Measurements from ENCODE around the gene ADAMTS14.

DNA sequence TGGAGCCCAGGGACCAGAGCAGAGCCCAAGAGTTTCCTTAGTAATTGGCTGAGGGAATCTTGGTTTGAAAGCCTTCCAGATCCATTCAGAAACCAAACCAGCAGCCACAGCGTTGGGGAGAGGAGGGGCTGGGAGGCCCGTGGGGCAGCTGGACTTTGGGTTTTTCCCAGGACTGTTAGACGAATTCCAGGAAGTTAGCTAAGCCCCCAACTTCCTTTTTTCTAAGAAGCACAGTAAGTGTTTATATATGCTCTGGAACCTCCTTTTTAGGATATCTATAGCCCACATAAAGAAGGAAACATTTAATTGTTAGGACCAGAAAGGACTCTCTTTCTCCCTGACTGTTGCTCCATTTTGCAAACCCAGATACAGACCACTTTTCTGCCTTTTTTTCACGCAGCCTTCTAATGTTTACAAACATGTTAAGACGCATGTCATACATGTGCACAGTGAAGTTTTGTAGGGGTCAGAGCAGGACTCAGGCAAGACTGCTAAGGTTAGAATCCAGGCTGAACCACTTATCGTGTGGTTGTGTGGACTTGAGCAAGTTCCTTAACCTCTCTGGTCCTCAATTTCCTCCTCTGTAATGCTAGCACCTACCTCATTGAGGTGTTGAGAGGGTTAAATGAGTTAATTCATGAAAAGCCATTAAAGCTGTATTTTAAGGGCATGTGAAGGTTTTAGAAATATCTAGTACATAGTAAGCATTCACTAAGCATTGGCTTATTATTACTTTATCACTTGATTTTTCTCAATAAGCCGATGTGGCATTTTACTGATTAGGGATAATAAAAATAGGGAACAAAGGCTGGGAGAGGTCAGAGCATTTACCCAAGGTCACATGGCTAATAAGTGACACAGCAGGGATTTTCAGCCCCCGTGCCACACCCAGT is 70.5 kb downstream of the ADAMTS14 start:
- TF ChIP-seq POLR2A (IDR thresholded peaks at IDR 0.05; ENCODE audit: low read depth, low read length) (no peak), POLR2AphosphoS5 (IDR thresholded peaks at IDR 0.05; ENCODE audit: low read depth, low read length) (no peak)

Measured in GM12892 (cell line).